PC-9 (cell line): ENCODE measurements around the gene RFLNA.

Experiments
- CTCF ChIP-seq: fragments of 200-600 bp; sonication (generic); conservative IDR thresholded peaks from 2 replicates; pipeline ENCODE4 v1.6.1; 2017; ENCODE audit warnings: mixed run types, antibody characterized with exemption, mild to moderate bottlenecking, moderate library complexity
- EZH2 ChIP-seq: fragments of 200-600 bp; sonication (generic); IDR thresholded peaks from 2 replicates; pipeline ENCODE4 v1.8.0; 2017; ENCODE audit warnings: antibody characterized with exemption, low read depth

DNA sequence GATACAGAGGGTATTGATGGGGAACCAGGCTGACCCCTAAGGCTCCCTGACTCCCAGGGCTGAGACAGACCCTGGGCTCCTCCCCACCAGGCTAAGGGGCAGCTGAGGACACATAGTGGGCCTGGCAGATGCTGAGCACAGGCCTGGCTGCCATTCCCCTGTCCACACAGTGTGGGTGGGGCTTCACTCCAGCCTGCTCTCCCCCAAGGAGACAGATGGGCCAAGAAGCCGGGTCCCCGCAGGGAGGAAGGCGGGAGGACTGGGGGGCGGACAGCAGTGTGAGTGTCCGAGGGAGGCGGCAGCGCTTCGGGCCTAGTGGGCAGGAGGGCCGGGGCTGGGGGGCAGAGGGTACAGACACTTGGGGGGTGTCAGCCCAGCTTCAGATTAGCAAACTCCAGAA is 32.0 kb downstream of the RFLNA start:
- TF ChIP-seq CTCF (no peak), EZH2 (no peak)
